Gastrocnemius medialis (tissue), 4 donors: ENCODE data around the gene DNM3. TPM values are rescaled to one million over a fixed set of nuclear protein-coding genes. Genes with fewer than 3 reads are reported as not detected.

Experiments used
- ATAC-seq, 2 donors: fragments of 150-250 bp; one replicate each; pipeline ENCODE4 v1.9.1; 2016
- DNase-seq, 2 donors: peaks; one replicate each; pipeline ENCODE4 v3.0.0-alpha.2; 2019
- H3K27ac ChIP-seq, 4 donors: fragments of 200-600 bp; sonication (generic); 1 replicate in 1 of 4; 2 replicates in 3 of 4; pipeline ENCODE4 v1.5.1; 2016 to 2018; ENCODE audit warnings: mild to moderate bottlenecking in 2 of 4, moderate library complexity in 1 of 4
- H3K27me3 ChIP-seq, 3 donors: fragments of 200-600 bp; sonication (generic) in 2 of 3; 1 replicate in 1 of 3; 2 replicates in 2 of 3; pipeline versions ENCODE4 v1.5.1 to v1.6.0; 2016 to 2019; ENCODE audit warnings: mild to moderate bottlenecking in 1 of 3, moderate library complexity in 1 of 3
- H3K36me3 ChIP-seq, 2 donors: fragments of 200-600 bp; sonication (generic) in 1 of 2; one replicate each; pipeline ENCODE4 v1.5.1; 2017 to 2018
- H3K4me1 ChIP-seq, 2 donors: fragments of 200-600 bp; sonication (generic) in 1 of 2; one replicate each; pipeline ENCODE4 v1.5.1; 2016 to 2017; ENCODE audit warnings: mild to moderate bottlenecking in 2 of 2
- H3K4me3 ChIP-seq, 4 donors: fragments of 200-600 bp; sonication (generic) in 3 of 4; 1 replicate in 1 of 4; 2 replicates in 3 of 4; pipeline ENCODE4 v1.5.1; 2016 to 2019; ENCODE audit warnings: mild to moderate bottlenecking in 2 of 4
- H3K9me3 ChIP-seq, 3 donors: fragments of 200-600 bp; sonication (generic) in 2 of 3; 1 replicate in 1 of 3; 2 replicates in 2 of 3; pipeline ENCODE4 v1.5.1; 2016 to 2019
- POLR2A ChIP-seq, 2 donors: fragments of 450-650 bp; IDR thresholded peaks; one replicate each; pipeline ENCODE4 v1.6.1; 2017; ENCODE audit warnings: antibody characterized with exemption in 2 of 2, mild to moderate bottlenecking in 2 of 2, moderate library complexity in 2 of 2
- in situ Hi-C, 4 donors: fragments of 200-750 bp; cut with MboI; loops; one replicate each; pipeline versions ENCODE4 v1.15.0 to v1.8.0; 2017; ENCODE audit warnings: low sequenced_read_pairs in 4 of 4
- intact Hi-C: fragments of 100-400 bp; cut with DNase I; formaldehyde crosslinking; loops from one replicate; pipeline ENCODE4 v1.15.1; 2023; ENCODE audit warnings: low total_unique reads
- total RNA-seq, 4 donors: library from RNA; depleted of rRNA; stranded (reverse); fragments of >200 nt; gene quantifications; one replicate each; pipeline versions ENCODE4 v1.1.0 to v1.2.3, GENCODE V29; 2016
- TF ChIP-seq, protein P1 (sequence below), 5 experiments: fragments of 450-650 bp in 3 of 5; fragments of 200-600 bp in 2 of 5; sonication (generic) in 2 of 5; IDR thresholded peaks in 4 of 5; conservative IDR thresholded peaks in 1 of 5; 1 replicate in 4 of 5; 2 replicates in 1 of 5; pipeline ENCODE4 v1.5.1; 2016 to 2019; ENCODE audit warnings: antibody characterized with exemption in 5 of 5, mild to moderate bottlenecking in 3 of 5, moderate library complexity in 3 of 5

The DNM3 gene
- total RNA-seq, 4 donors from 2014 or later = 0.35 to 1.6 (median 1.1) TPM

GRCh38 chr1:172245788-172246187 is 404.5 kb downstream of the DNM3 start:
- Histone ChIP-seq H3K27me3 (no peaks in the 10 kb centered on the region), H3K4me1 (no peaks in the 10 kb centered on the region), H3K36me3 (no peaks in the 10 kb centered on the region), H3K27ac (no peak overlapping the region), H3K9me3 (no peaks in the 10 kb centered on the region), H3K4me3 (no peak overlapping the region)
- intact Hi-C loops = no loop called here
- DNase-seq (no peak), ATAC-seq (no peak)
- in situ Hi-C loops = no loop called here
- TF ChIP-seq, protein P1, sequence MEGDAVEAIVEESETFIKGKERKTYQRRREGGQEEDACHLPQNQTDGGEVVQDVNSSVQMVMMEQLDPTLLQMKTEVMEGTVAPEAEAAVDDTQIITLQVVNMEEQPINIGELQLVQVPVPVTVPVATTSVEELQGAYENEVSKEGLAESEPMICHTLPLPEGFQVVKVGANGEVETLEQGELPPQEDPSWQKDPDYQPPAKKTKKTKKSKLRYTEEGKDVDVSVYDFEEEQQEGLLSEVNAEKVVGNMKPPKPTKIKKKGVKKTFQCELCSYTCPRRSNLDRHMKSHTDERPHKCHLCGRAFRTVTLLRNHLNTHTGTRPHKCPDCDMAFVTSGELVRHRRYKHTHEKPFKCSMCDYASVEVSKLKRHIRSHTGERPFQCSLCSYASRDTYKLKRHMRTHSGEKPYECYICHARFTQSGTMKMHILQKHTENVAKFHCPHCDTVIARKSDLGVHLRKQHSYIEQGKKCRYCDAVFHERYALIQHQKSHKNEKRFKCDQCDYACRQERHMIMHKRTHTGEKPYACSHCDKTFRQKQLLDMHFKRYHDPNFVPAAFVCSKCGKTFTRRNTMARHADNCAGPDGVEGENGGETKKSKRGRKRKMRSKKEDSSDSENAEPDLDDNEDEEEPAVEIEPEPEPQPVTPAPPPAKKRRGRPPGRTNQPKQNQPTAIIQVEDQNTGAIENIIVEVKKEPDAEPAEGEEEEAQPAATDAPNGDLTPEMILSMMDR (IDR thresholded peaks at IDR 0.05 in 4 of 5, conservative IDR thresholded peaks at IDR 0.05 in 1 of 5) = no peak
- TF ChIP-seq POLR2A (IDR thresholded peaks at IDR 0.05) = no peak

DNA sequence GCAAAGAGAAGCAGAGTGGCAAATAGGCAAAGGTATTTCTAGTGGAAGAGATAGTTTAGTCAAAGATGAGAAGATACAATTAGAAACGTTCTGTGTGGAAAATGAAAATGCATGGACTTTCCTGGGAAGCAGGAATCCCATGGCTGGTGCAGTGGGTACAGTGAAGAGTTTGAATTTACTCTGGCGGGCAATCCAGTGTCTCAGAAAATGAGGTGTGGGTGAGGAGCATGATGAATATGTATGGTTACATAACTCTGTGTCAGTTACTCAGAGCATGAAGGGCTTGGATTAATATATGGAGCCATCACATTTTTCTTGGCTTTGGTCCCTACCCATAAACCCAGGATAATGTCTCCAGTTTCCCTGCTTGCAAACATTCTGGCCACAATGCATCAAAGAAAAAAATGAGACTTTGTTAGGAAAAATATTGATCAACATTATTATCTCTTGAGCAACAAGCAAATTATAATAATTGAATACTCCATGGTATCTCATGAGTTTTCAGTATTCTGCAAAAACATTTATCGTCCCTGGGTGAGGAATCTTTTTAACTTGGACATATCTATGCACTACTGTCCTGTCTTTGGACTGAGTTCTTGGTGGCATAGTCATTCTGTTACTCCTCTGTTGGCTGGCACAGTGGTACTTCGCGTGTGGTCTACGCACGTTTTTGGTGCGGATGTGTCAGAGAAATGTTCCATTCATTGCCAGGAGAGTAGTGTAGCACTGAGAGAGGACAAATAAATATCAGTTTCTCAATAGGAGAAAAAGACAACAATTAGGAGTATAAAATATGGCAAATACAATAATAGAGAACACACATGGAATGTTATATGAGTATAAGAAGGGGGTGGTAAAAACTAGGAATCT is 405.5 kb downstream of the DNM3 start:
- intact Hi-C loops = no loop called here
- no peaks in the 10 kb centered on the region for H3K4me1 ChIP-seq
- in situ Hi-C loops = no loop called here

GRCh38 chr1:172251486-172251885 is 410.2 kb downstream of the DNM3 start:
- H3K36me3 ChIP-seq = no peaks in the 10 kb centered on the region
- no peak for TF ChIP-seq POLR2A (IDR thresholded peaks at IDR 0.05)
- TF ChIP-seq, protein P1 (IDR thresholded peaks at IDR 0.05 in 4 of 5, conservative IDR thresholded peaks at IDR 0.05 in 1 of 5) = no peak
- H3K27me3 ChIP-seq = no peaks in the 10 kb centered on the region
- ATAC-seq = no peak
- no peaks in the 10 kb centered on the region for H3K9me3 ChIP-seq
- DNase-seq = no peak
- no peak overlapping the region for H3K27ac ChIP-seq
- no peaks in the 10 kb centered on the region for H3K4me1 ChIP-seq
- in situ Hi-C loops = no loop called here
- intact Hi-C loops = no loop called here
- H3K4me3 ChIP-seq = no peak overlapping the region

More for the DNA sequence above, 405.5 kb downstream of the DNM3 start:
- Histone ChIP-seq H3K36me3 (no peaks in the 10 kb centered on the region), H3K9me3 (no peaks in the 10 kb centered on the region), H3K27me3 (no peaks in the 10 kb centered on the region), H3K27ac (no peak overlapping the region), H3K4me3 (no peak overlapping the region)
- TF ChIP-seq, protein P1 (IDR thresholded peaks at IDR 0.05 in 4 of 5, conservative IDR thresholded peaks at IDR 0.05 in 1 of 5) = no peak
- ATAC-seq (no peak), DNase-seq (no peak)

GRCh38 chr1:172252321-172252720 is 411.0 kb downstream of the DNM3 start:
- TF ChIP-seq, protein P1 (IDR thresholded peaks at IDR 0.05 in 4 of 5, conservative IDR thresholded peaks at IDR 0.05 in 1 of 5) = no peak
- no peak for TF ChIP-seq POLR2A (IDR thresholded peaks at IDR 0.05)
- no peaks in the 10 kb centered on the region for H3K4me1 ChIP-seq
- intact Hi-C loops = no loop called here
- no peak overlapping the region for H3K27ac ChIP-seq
- H3K9me3 ChIP-seq = no peaks in the 10 kb centered on the region
- ATAC-seq (no peak), DNase-seq (no peak)
- in situ Hi-C loops = no loop called here
- H3K4me3 ChIP-seq = no peak overlapping the region
- H3K36me3 ChIP-seq = no peaks in the 10 kb centered on the region
- no peaks in the 10 kb centered on the region for H3K27me3 ChIP-seq
